DND-41 (cell line): Measurements from ENCODE around the gene ARHGAP8.

Source experiments
- ATAC-seq: fragments of 200-7000 bp; cut with Tn5 transposase; 3 replicates; pipeline ENCODE4 v1.9.1; 2021; ENCODE audit warnings: low read depth; ENCODE audit not compliant: insufficient read depth
- DNase-seq: peaks from one replicate; pipeline ENCODE4 v3.0.0-alpha.2; 2020
- H2AFZ ChIP-seq: 2 replicates; pipeline ENCODE4 v1.6.0; 2012; ENCODE audit warnings: low read depth, low read length
- H3K27ac ChIP-seq: 2 replicates; pipeline ENCODE4 v1.5.1; 2012; ENCODE audit warnings: low read length, inconsistent platforms
- H3K27me3 ChIP-seq: fragments of 200-600 bp; sonication (generic); 2 replicates; pipeline ENCODE4 v1.6.0; 2012; ENCODE audit warnings: low read length, mild to moderate bottlenecking, inconsistent platforms; ENCODE audit not compliant: insufficient read depth, poor library complexity
- H3K36me3 ChIP-seq: 2 replicates; pipeline ENCODE4 v1.5.1; 2012; ENCODE audit warnings: low read length, inconsistent platforms; ENCODE audit not compliant: insufficient read depth
- H3K4me1 ChIP-seq: 2 replicates; pipeline ENCODE4 v1.5.1; 2012; ENCODE audit warnings: mild to moderate bottlenecking, low read length; ENCODE audit not compliant: insufficient read depth
- H3K4me2 ChIP-seq: 2 replicates; pipeline ENCODE4 v1.6.0; 2012; ENCODE audit warnings: mild to moderate bottlenecking, moderate library complexity, low read length, inconsistent platforms; ENCODE audit not compliant: insufficient read depth
- H3K4me3 ChIP-seq, 2 experiments: fragments of 200-600 bp in 1 of 2; shearing (Covaris generic) in 1 of 2; 2 replicates each; pipeline ENCODE4 v1.5.1; 2012 to 2016; ENCODE audit warnings: inconsistent platforms in 2 of 2, low read length in 2 of 2, mild to moderate bottlenecking in 2 of 2, low read depth in 1 of 2, moderate library complexity in 1 of 2
- H3K79me2 ChIP-seq: 2 replicates; pipeline ENCODE4 v1.6.0; 2012; ENCODE audit warnings: low read length, inconsistent platforms; ENCODE audit not compliant: insufficient read depth
- H3K9ac ChIP-seq: 2 replicates; pipeline ENCODE4 v1.6.0; 2012; ENCODE audit warnings: low read depth, mild to moderate bottlenecking, inconsistent platforms, low read length, moderate library complexity
- H3K9me3 ChIP-seq: 2 replicates; pipeline ENCODE4 v1.5.1; 2012; ENCODE audit warnings: low read length, moderate library complexity, mild to moderate bottlenecking, inconsistent platforms; ENCODE audit not compliant: insufficient read depth, severe bottlenecking
- H4K20me1 ChIP-seq: 2 replicates; pipeline ENCODE4 v1.6.0; 2012; ENCODE audit warnings: low read length; ENCODE audit not compliant: insufficient read depth
- EZH2 ChIP-seq: IDR thresholded peaks from 3 replicates; pipeline ENCODE4 v1.6.1; 2012; ENCODE audit warnings: borderline replicate concordance, low read depth, mild to moderate bottlenecking, moderate library complexity, low read length, inconsistent platforms; ENCODE audit not compliant: severe bottlenecking
- TF ChIP-seq, protein P1 (sequence below): IDR thresholded peaks from 2 replicates; pipeline ENCODE4 v1.5.1; 2012; ENCODE audit warnings: borderline replicate concordance, low read length, moderate library complexity, mild to moderate bottlenecking; ENCODE audit not compliant: poor library complexity, severe bottlenecking; ENCODE audit errors: extremely low read depth

Gene ARHGAP8

DNA sequence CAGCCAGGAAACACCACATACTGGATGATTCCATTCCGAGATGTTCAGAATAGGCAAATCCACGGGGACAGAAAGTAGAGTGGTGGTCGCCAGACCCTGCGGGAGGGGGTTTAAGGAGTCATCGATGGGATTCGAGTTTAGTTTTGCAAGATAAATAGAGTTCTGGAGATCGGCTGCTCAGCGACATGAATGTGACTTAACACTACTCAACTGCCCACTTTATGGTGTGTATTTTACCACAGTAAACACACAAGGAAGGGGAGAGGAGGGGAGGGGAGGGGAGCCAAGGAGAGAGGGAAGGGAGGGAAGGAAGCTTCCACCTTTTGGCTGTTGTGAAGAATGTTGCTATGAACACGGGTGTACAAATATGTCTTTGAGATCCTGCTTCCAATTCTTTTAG lies 10.4 kb upstream of the ARHGAP8 start:
- Histone ChIP-seq H3K27me3 (no peaks in the 10 kb centered on the region), H3K9ac (no peak overlapping the region), H3K27ac (no peak overlapping the region), H3K9me3 (no peaks in the 10 kb centered on the region), H2AFZ (no peak overlapping the region), H3K4me2 (no peak overlapping the region), H3K36me3 (no peaks in the 10 kb centered on the region), H3K79me2 (no peaks in the 10 kb centered on the region), H3K4me1 (no peaks in the 10 kb centered on the region), H4K20me1 (peaks cover 11% of the 10 kb centered on the region), H3K4me3 (no peak overlapping the region)
- ATAC-seq (no peak), DNase-seq (no peak)
- TF ChIP-seq EZH2: no peak
- TF ChIP-seq, protein P1, sequence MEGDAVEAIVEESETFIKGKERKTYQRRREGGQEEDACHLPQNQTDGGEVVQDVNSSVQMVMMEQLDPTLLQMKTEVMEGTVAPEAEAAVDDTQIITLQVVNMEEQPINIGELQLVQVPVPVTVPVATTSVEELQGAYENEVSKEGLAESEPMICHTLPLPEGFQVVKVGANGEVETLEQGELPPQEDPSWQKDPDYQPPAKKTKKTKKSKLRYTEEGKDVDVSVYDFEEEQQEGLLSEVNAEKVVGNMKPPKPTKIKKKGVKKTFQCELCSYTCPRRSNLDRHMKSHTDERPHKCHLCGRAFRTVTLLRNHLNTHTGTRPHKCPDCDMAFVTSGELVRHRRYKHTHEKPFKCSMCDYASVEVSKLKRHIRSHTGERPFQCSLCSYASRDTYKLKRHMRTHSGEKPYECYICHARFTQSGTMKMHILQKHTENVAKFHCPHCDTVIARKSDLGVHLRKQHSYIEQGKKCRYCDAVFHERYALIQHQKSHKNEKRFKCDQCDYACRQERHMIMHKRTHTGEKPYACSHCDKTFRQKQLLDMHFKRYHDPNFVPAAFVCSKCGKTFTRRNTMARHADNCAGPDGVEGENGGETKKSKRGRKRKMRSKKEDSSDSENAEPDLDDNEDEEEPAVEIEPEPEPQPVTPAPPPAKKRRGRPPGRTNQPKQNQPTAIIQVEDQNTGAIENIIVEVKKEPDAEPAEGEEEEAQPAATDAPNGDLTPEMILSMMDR: no peak

DNA sequence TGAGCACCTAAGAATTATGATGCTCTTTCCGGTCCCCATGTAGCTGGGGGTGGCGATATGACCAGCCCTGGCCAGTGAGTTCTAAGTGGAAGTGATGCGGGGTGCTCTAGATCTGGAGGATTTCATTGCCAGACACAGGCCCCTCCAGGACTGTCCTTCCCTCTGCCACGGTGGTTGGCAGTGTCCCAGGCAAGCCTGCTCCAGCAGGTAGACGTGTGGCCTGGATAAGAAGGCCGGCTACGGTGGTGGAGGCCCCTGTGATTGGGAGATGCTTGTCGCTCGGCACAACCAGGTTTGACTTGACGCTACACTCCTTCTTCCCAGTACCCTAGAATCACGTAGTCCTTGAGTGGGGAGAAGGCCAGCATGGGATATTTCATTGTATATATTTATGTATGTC lies 9.1 kb upstream of the ARHGAP8 start:
- H3K27ac ChIP-seq: no peak overlapping the region
- no peak overlapping the region for H2AFZ ChIP-seq
- H3K9me3 ChIP-seq: no peaks in the 10 kb centered on the region
- H3K79me2 ChIP-seq: no peaks in the 10 kb centered on the region
- no peak for DNase-seq
- H3K27me3 ChIP-seq: no peaks in the 10 kb centered on the region
- peaks cover 7% of the 10 kb centered on the region for H4K20me1 ChIP-seq
- no peak for ATAC-seq
- TF ChIP-seq, protein P1: no peak
- TF ChIP-seq EZH2: no peak
- no peaks in the 10 kb centered on the region for H3K4me1 ChIP-seq
- no peak overlapping the region for H3K4me3 ChIP-seq
- no peaks in the 10 kb centered on the region for H3K36me3 ChIP-seq
- H3K4me2 ChIP-seq: no peak overlapping the region
- no peak overlapping the region for H3K9ac ChIP-seq

DNA sequence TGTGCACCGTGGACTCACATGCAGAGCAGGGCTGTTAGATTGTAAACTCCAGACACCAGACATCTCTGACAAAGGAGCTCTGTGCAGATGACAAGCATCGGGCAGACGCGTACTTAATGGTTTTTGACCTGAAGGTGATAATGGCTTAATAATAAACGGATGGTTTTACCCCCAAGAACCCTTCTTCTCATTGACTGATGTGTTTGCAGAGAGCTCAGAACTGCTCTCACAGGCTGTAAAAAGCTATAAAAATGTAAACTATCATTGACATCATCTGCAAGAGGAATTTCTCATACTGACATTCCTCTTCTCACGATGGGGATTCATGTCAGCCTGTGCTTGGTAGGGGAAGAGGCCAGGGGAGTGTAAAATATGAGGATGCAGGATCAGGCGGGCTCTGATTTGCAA lies 8.6 kb upstream of the ARHGAP8 start:
- no peak for DNase-seq
- no peaks in the 10 kb centered on the region for H3K4me1 ChIP-seq

More for the DNA sequence above, 8.6 kb upstream of the ARHGAP8 start:
- TF ChIP-seq EZH2: no peak
- TF ChIP-seq, protein P1: no peak
- ATAC-seq: no peak
- Histone ChIP-seq H3K9me3 (no peaks in the 10 kb centered on the region), H3K36me3 (no peaks in the 10 kb centered on the region), H2AFZ (no peak overlapping the region), H3K9ac (no peak overlapping the region), H3K4me3 (no peak overlapping the region), H3K27ac (no peak overlapping the region), H3K27me3 (no peaks in the 10 kb centered on the region), H3K4me2 (no peak overlapping the region), H4K20me1 (peaks cover 6% of the 10 kb centered on the region), H3K79me2 (no peaks in the 10 kb centered on the region)
